H1 (cell line): ENCODE data around the gene RIT2. TPM values are rescaled to one million over a fixed set of nuclear protein-coding genes. Genes with fewer than 3 reads are reported as not detected.

Experiments used
- CTCF ChIA-PET: fragments of 300-600 bp; sonication (Branson Sonifier 250); formaldehyde crosslinking; loops from one replicate; lab custom pipeline; 2021; ENCODE audit not compliant: partially characterized antibody; lab: Charles Lee
- POLR2A ChIA-PET: fragments of 300-600 bp; sonication (Branson Sonifier 250); formaldehyde crosslinking; loops from one replicate; lab custom pipeline; 2021; ENCODE audit warnings: inconsistent platforms; ENCODE audit not compliant: partially characterized antibody; lab: Charles Lee
- DNase-seq, 2 experiments: peaks; one replicate each; pipeline versions ENCODE4 v3.0.0 to v3.0.0-alpha.2; 2010 to 2022; ENCODE audit warnings: low spot score in 2 of 2, low read depth in 1 of 2, mixed read lengths in 1 of 2
- FAIRE-seq: peaks from 2 replicates; lab custom pipeline; 2011; peaks lifted over from hg19 to GRCh38; lab: Jason Lieb, UNC
- H2AFZ ChIP-seq: 2 replicates; pipeline ENCODE4 v1.8.1; 2012; ENCODE audit warnings: low read length, inconsistent platforms
- H2AK5ac ChIP-seq: 2 replicates; pipeline ENCODE4 v1.6.1; 2013; ENCODE audit warnings: low read depth, low read length
- H2BK120ac ChIP-seq: replicated peaks from 2 replicates; pipeline ENCODE3; 2013; ENCODE audit warnings: low read depth, low read length, inconsistent platforms
- H2BK12ac ChIP-seq: 2 replicates; pipeline ENCODE4 v1.6.1; 2013; ENCODE audit warnings: low read depth, low read length
- H2BK15ac ChIP-seq: 2 replicates; pipeline ENCODE4 v1.6.1; 2013; ENCODE audit warnings: low read length
- H2BK20ac ChIP-seq: 2 replicates; pipeline ENCODE4 v1.6.1; 2013; ENCODE audit warnings: low read length
- H2BK5ac ChIP-seq: 2 replicates; pipeline ENCODE4 v1.6.1; 2013; ENCODE audit warnings: low read depth, low read length
- H3K14ac ChIP-seq: 2 replicates; pipeline ENCODE4 v1.6.1; 2013; ENCODE audit warnings: inconsistent platforms; ENCODE audit not compliant: insufficient read length
- H3K18ac ChIP-seq: 2 replicates; pipeline ENCODE4 v1.6.1; 2013; ENCODE audit warnings: low read length; ENCODE audit errors: extremely low read depth
- H3K23ac ChIP-seq: 2 replicates; pipeline ENCODE4 v1.6.1; 2013; ENCODE audit warnings: inconsistent platforms; ENCODE audit not compliant: insufficient read length
- H3K23me2 ChIP-seq: 2 replicates; pipeline ENCODE4 v1.6.1; 2013; ENCODE audit warnings: low read depth, low read length
- H3K27ac ChIP-seq: 2 replicates; pipeline ENCODE4 v1.6.1; 2011; ENCODE audit warnings: low read depth, low read length, inconsistent platforms
- H3K27me3 ChIP-seq, 4 experiments: replicated peaks in 1 of 4; 1 replicate in 1 of 4; 2 replicates in 3 of 4; pipeline versions ENCODE4 v1.6.1 to v1.8.1; 2011 to 2013; ENCODE audit warnings: low read length in 3 of 4, mild to moderate bottlenecking in 3 of 4, inconsistent platforms in 2 of 4, mixed read lengths in 2 of 4, moderate library complexity in 1 of 4; ENCODE audit not compliant: control insufficient read depth in 3 of 4, insufficient read depth in 3 of 4; ENCODE audit errors: extremely low read depth in 1 of 4
- H3K36me3 ChIP-seq, 4 experiments: 2 replicates each; pipeline versions ENCODE4 v1.6.1 to v1.8.1; 2011 to 2013; ENCODE audit warnings: mild to moderate bottlenecking in 4 of 4, low read length in 3 of 4, moderate library complexity in 2 of 4, control low read depth in 1 of 4, inconsistent platforms in 1 of 4; ENCODE audit not compliant: insufficient read depth in 4 of 4, control insufficient read depth in 2 of 4
- H3K4ac ChIP-seq: replicated peaks from 2 replicates; pipeline ENCODE3; 2013; ENCODE audit warnings: low read length, low read depth, mixed read lengths, inconsistent platforms; ENCODE audit not compliant: insufficient read length
- H3K4me1 ChIP-seq, 4 experiments: replicated peaks in 1 of 4; 1 replicate in 1 of 4; 2 replicates in 3 of 4; pipeline versions ENCODE4 v1.6.1 to v1.8.1; 2011 to 2013; ENCODE audit warnings: low read length in 3 of 4, inconsistent platforms in 2 of 4, mixed read lengths in 1 of 4; ENCODE audit not compliant: insufficient read depth in 4 of 4, control insufficient read depth in 3 of 4
- H3K4me2 ChIP-seq, 2 experiments: 2 replicates each; pipeline versions ENCODE4 v1.6.1 to v1.8.1; 2011 to 2013; ENCODE audit warnings: low read depth in 2 of 2, low read length in 2 of 2, control low read depth in 1 of 2, inconsistent platforms in 1 of 2, mild to moderate bottlenecking in 1 of 2; ENCODE audit not compliant: insufficient read depth in 1 of 2
- H3K4me3 ChIP-seq, 4 experiments: fragments of 200-600, 300-600 bp in 1 of 4; sonication (generic), shearing (Covaris generic), sonication (Bioruptor Twin) in 1 of 4; 2 replicates each; pipeline versions ENCODE4 v1.5.1 to v1.8.1; 2011 to 2016; ENCODE audit warnings: low read length in 4 of 4, low read depth in 3 of 4, control low read depth in 2 of 4, inconsistent platforms in 2 of 4, mild to moderate bottlenecking in 2 of 4, mixed read lengths in 1 of 4, moderate library complexity in 1 of 4; ENCODE audit not compliant: insufficient read depth in 2 of 4; ENCODE audit errors: extremely low read depth in 1 of 4
- H3K56ac ChIP-seq: replicated peaks from 2 replicates; pipeline ENCODE3; 2013; ENCODE audit warnings: low read depth, mild to moderate bottlenecking, mixed read lengths, low read length, inconsistent platforms; ENCODE audit not compliant: insufficient read length
- H3K79me1 ChIP-seq: 2 replicates; pipeline ENCODE4 v1.6.1; 2013; ENCODE audit warnings: low read depth, low read length, control low read depth
- H3K79me2 ChIP-seq, 2 experiments: 2 replicates each; pipeline versions ENCODE4 v1.6.1 to v1.8.1; 2012 to 2013; ENCODE audit warnings: low read length in 2 of 2, mild to moderate bottlenecking in 2 of 2, inconsistent platforms in 1 of 2; ENCODE audit not compliant: insufficient read depth in 2 of 2, control insufficient read depth in 1 of 2
- H3K9ac ChIP-seq, 4 experiments: replicated peaks in 1 of 4; 1 replicate in 1 of 4; 2 replicates in 3 of 4; pipeline versions ENCODE4 v1.6.1 to v1.8.1; 2011 to 2013; ENCODE audit warnings: low read depth in 3 of 4, low read length in 3 of 4, control low read depth in 2 of 4, mild to moderate bottlenecking in 2 of 4, moderate library complexity in 2 of 4, inconsistent platforms in 1 of 4; ENCODE audit errors: extremely low read depth in 1 of 4
- H3K9me3 ChIP-seq, 2 experiments: 2 replicates each; pipeline versions ENCODE4 v1.6.1 to v1.8.1; 2012 to 2013; ENCODE audit warnings: mild to moderate bottlenecking in 2 of 2, moderate library complexity in 2 of 2, control low read depth in 1 of 2, inconsistent platforms in 1 of 2, low read depth in 1 of 2, low read length in 1 of 2, mixed read lengths in 1 of 2; ENCODE audit not compliant: insufficient read depth in 2 of 2
- H4K20me1 ChIP-seq, 2 experiments: replicated peaks in 1 of 2; 2 replicates each; pipeline versions ENCODE3 to v1.8.1; 2011 to 2013; ENCODE audit warnings: inconsistent platforms in 2 of 2, low read length in 2 of 2, mild to moderate bottlenecking in 1 of 2; ENCODE audit not compliant: insufficient read depth in 2 of 2, control insufficient read depth in 1 of 2
- H4K5ac ChIP-seq: 2 replicates; pipeline ENCODE4 v1.6.1; 2013; ENCODE audit warnings: low read length, low read depth, mixed read lengths, inconsistent platforms; ENCODE audit not compliant: insufficient read length
- H4K8ac ChIP-seq: 2 replicates; pipeline ENCODE4 v1.8.0; 2013; ENCODE audit warnings: mild to moderate bottlenecking, moderate library complexity, low read length, inconsistent platforms; ENCODE audit not compliant: insufficient read depth; ENCODE audit errors: extremely low read depth
- H4K91ac ChIP-seq: replicated peaks from 2 replicates; pipeline ENCODE3; 2013; ENCODE audit warnings: low read length, mixed read lengths, inconsistent platforms; ENCODE audit not compliant: insufficient read length
- RFX5 ChIP-seq: IDR thresholded peaks from 2 replicates; pipeline ENCODE4 v1.6.1; 2011; ENCODE audit warnings: low read depth, low read length, improper control_type of control experiment, borderline replicate concordance
- WGBS, 2 experiments: shearing (Covaris generic) in 1 of 2; methylation state at CpG; one replicate each; pipeline versions ENCODE4 v1.1.6 to v1.1.7; 2013 to 2015; ENCODE audit warnings: low lambda C conversion rate in 2 of 2, mixed read lengths in 2 of 2, inconsistent platforms in 1 of 2, low coverage in 1 of 2, missing lambda C conversion rate in 1 of 2; ENCODE audit not compliant: insufficient replicate concordance in 2 of 2, insufficient coverage in 1 of 2, insufficient read length in 1 of 2; ENCODE audit errors: extremely low coverage in 1 of 2, missing lambda C conversion rate in 1 of 2; 5-methylcytosine and 5-hydroxymethylcytosine counted together
- polyA plus RNA-seq, 7 experiments: library from polyadenylated mRNA; depleted of rRNA in 3 of 7; stranded (reverse) in 5 of 7; unstranded in 2 of 7; fragments of >200 nt in 5 of 7; fragments of 200-250 nt in 2 of 7; gene quantifications; 1 replicate in 5 of 7; 2 replicates in 1 of 7; 4 replicates in 1 of 7; pipeline versions ENCODE4 v1.2.1 to v1.2.3, GENCODE V29; 2011 to 2013; ENCODE audit warnings: missing spikeins in 2 of 7, mixed read lengths in 2 of 7
- total RNA-seq: library from RNA; stranded (reverse); fragmentation: NEBNext Ultra II Directional; extraction: Animal tissue kit (Norgen Biotek cat#: 25700); gene quantifications from 2 replicates; pipeline ENCODE4 v1.2.1, GENCODE V29; 2021

RIT2 gene
- total and polyA plus RNA-seq, 2 of the 8 experiments (the other 6 are each of a cell fraction or from before 2014, with no cell fraction given): 0.67 to 3.2 TPM

DNA sequence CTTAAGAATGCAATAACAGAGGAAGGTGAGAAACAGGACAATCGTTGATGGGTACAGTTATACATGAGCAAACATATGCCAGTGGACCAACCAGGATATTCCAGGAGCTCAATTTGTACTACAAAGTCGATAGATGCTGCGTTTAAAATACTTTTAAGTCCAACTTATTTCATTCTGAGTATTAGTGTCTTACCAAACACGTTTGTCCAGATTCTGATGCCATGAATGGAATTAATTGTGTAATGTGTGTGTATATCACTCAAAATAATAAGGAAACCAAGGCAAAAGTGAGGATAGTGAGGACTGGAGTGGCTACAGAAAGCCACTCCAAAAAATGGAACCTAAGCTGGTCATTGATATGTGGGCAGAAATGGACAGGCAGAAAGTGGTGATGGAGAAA, 332.6 kb downstream of the RIT2 start:
- ChIA-PET POLR2A (no interaction called here), CTCF (interaction anchor here (1.0 to 1.5 kb wide), 2 partner anchors 24 to 31 kb away, joined by 3 read pairs; no protein-coding TSS in a partner anchor)
- Histone ChIP-seq H3K4me3 (no peak overlapping the region), H3K9ac (no peak overlapping the region), H3K4me1 (peaks cover 0 to 5% (median 1%) of the 10 kb centered on the region in 4 experiments; a peak in 2 of 7 replicates), H3K14ac (no peak overlapping the region), H3K36me3 (no peaks in the 10 kb centered on the region), H3K79me2 (no peaks in the 10 kb centered on the region), H3K27ac (no peak overlapping the region), H2AK5ac (no peak overlapping the region), H3K4ac (no peak overlapping the region), H3K9me3 (no peaks in the 10 kb centered on the region), H3K27me3 (no peaks in the 10 kb centered on the region), H3K56ac (no peak overlapping the region), H2AFZ (no peak overlapping the region), H3K23me2 (no peaks in the 10 kb centered on the region), H4K20me1 (no peaks in the 10 kb centered on the region), H3K79me1 (no peaks in the 10 kb centered on the region), H3K18ac (no peak overlapping the region), H2BK120ac (no peak overlapping the region), H4K5ac (no peak overlapping the region), H2BK15ac (no peak overlapping the region), H2BK12ac (no peak overlapping the region), H3K4me2 (no peak overlapping the region), H4K8ac (no peak overlapping the region), H2BK5ac (no peak overlapping the region), H2BK20ac (no peak overlapping the region), H3K23ac (no peak overlapping the region), H4K91ac (no peak overlapping the region)
- FAIRE-seq: no peak
- 89% methylated on average over 4 of the region's 4 CpGs; no CpG with 5 or more reads in 1 of the 2 experiments for WGBS, 2 experiments
- DNase-seq: no peak
- no peak for TF ChIP-seq RFX5
